H1 (cell line): ENCODE results near the gene TRAF4. TPM values are rescaled to one million over a fixed set of nuclear protein-coding genes. Genes with fewer than 3 reads are reported as not detected.

Experiments used
- E2F6 ChIP-seq: IDR thresholded peaks from 2 replicates; pipeline ENCODE4 v1.6.1; 2012; ENCODE audit warnings: inconsistent platforms
- NRF1 ChIP-seq: IDR thresholded peaks from 2 replicates; pipeline ENCODE4 v1.6.1; 2011; ENCODE audit warnings: mild to moderate bottlenecking, low read depth, low read length, improper control_type of control experiment
- PHF8 ChIP-seq: fragments of 200-600 bp; sonication (generic); conservative IDR thresholded peaks from 2 replicates; pipeline ENCODE4 v1.7.1; 2012; ENCODE audit warnings: low read depth, mild to moderate bottlenecking, inconsistent platforms, low read length, moderate library complexity
- SAP30 ChIP-seq: fragments of 300-600 bp; sonication (generic); IDR thresholded peaks from 2 replicates; pipeline ENCODE4 v1.7.1; 2012; ENCODE audit warnings: low read length, moderate library complexity, mild to moderate bottlenecking, inconsistent platforms; ENCODE audit not compliant: insufficient read depth, insufficient replicate concordance
- polyA plus RNA-seq, 7 experiments: library from polyadenylated mRNA; depleted of rRNA in 3 of 7; stranded (reverse) in 5 of 7; unstranded in 2 of 7; fragments of >200 nt in 5 of 7; fragments of 200-250 nt in 2 of 7; gene quantifications; 1 replicate in 5 of 7; 2 replicates in 1 of 7; 4 replicates in 1 of 7; pipeline versions ENCODE4 v1.2.1 to v1.2.3, GENCODE V29; 2011 to 2013; ENCODE audit warnings: missing spikeins in 2 of 7, mixed read lengths in 2 of 7
- total RNA-seq: library from RNA; stranded (reverse); fragmentation: NEBNext Ultra II Directional; extraction: Animal tissue kit (Norgen Biotek cat#: 25700); gene quantifications from 2 replicates; pipeline ENCODE4 v1.2.1, GENCODE V29; 2021

Gene TRAF4
- total and polyA plus RNA-seq, 2 of the 8 experiments (the other 6 are each of a cell fraction or from before 2014, with no cell fraction given): 167 to 170 TPM

DNA sequence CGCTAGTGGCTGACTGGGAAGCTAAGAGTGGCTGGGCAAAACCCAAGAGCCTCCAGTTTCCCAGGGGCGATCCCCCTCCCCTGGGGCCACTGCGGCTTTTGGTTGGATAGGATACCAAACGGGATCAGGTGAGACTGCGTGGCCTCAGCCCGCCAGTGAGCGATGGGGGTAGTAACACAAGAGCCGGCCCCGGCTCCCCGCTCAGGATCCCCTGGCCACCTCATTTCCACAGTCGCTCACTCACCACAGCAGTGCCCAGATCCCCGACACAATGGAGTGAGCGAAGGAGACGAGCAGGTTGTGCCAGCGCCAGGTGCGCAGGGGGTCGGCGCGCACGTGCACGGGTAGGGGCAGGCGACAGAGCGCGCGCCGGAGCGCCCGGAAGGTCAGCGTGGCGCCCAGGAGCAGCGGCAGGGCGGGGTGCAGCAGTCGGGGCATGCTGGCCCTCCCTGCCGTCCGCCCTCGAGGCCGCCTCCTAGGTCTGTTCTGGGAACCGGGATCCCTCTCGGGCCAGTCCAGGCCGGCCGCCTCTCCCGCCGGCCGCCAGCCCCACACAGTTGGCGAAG lies 18.1 kb upstream of the TRAF4 start (continued):
- peak; percentile 67 for TF ChIP-seq SAP30
- 0 out of 2 replicates have a peak, but pooled peaks have one; percentile 23 for TF ChIP-seq NRF1
- TF ChIP-seq E2F6: peak; percentile 71
- peak; percentile 93 for TF ChIP-seq PHF8
